ENCODE measurements around the gene PDK3.

GRCh38 chrX:24466025-24466424, 939 bp downstream of the PDK3 start:
- TF ChIP-seq REST (IDR thresholded peaks at IDR 0.05; ENCODE audit: low read depth, low read length) = no peak
- no peak for TF ChIP-seq FOXJ3 (CRISPR knock-in tag; IDR thresholded peaks at IDR 0.05)
- TF ChIP-seq POLR2AphosphoS5 (IDR thresholded peaks at IDR 0.05; ENCODE audit: low read depth, low read length) = no peak
- TF ChIP-seq CTCF (IDR thresholded peaks at IDR 0.05) = no peak
- no peak for TF ChIP-seq GABPA (IDR thresholded peaks at IDR 0.05; ENCODE audit: low read depth)
- TF ChIP-seq SMC3 (IDR thresholded peaks at IDR 0.05; ENCODE audit: low read depth, low read length) = no peak
- TF ChIP-seq CHD2 (IDR thresholded peaks at IDR 0.05; ENCODE audit: low read length, partially characterized antibody) = no peak
- TF ChIP-seq EP300 (IDR thresholded peaks at IDR 0.05; ENCODE audit: borderline replicate concordance in 1 of 2, low read depth in 1 of 2, low read length in 1 of 2) = no peak

Measured in SK-N-SH (cell line).